ENCODE data around the gene HSPA1B. TPM values are rescaled to one million over a fixed set of nuclear protein-coding genes. Genes with fewer than 3 reads are reported as not detected.

The HSPA1B gene
- total and polyA plus RNA-seq, 2 donors (not counting 1 experiment from before 2014, with no cell fraction given): 35.5 to 115 TPM

DNA sequence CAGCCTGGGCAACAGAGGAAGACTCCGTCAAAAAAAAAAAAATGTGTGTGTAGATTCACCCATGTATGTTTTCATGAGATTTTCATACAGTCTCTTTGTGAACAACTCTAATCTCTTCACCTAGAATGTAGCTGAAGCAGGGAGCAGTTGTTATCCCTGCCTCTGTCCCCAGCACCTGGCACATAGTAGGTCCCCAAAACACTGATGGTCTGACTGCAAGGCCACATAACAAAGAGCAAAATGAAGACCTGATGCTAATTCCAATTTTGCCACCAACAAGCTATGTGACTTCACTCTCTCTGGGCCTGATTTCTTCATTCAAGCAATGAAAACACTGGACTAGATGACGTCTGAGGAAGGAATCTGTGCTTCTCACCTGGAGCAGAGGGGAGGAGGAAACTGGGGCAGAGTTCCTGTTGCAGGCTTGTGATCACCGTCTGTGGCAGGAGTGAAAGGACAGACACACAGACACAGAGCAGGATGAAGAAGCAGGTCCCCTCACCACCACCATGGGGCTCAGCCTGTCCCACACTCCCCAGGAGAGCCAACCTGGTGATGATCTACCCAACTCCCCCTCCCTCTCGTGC is 46.6 kb downstream of the HSPA1B start:
- no peak overlapping the region for H3K27ac ChIP-seq (ENCODE audit: insufficient read depth, low read length)
- no peak for TF ChIP-seq EZH2 (IDR thresholded peaks at IDR 0.05; ENCODE audit: low read length, missing control alignments)
- TF ChIP-seq, protein P1, sequence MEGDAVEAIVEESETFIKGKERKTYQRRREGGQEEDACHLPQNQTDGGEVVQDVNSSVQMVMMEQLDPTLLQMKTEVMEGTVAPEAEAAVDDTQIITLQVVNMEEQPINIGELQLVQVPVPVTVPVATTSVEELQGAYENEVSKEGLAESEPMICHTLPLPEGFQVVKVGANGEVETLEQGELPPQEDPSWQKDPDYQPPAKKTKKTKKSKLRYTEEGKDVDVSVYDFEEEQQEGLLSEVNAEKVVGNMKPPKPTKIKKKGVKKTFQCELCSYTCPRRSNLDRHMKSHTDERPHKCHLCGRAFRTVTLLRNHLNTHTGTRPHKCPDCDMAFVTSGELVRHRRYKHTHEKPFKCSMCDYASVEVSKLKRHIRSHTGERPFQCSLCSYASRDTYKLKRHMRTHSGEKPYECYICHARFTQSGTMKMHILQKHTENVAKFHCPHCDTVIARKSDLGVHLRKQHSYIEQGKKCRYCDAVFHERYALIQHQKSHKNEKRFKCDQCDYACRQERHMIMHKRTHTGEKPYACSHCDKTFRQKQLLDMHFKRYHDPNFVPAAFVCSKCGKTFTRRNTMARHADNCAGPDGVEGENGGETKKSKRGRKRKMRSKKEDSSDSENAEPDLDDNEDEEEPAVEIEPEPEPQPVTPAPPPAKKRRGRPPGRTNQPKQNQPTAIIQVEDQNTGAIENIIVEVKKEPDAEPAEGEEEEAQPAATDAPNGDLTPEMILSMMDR (conservative IDR thresholded peaks at IDR 0.05 in 1 of 2, IDR thresholded peaks at IDR 0.05 in 1 of 2; ENCODE audit: low read depth in 1 of 2, low read length in 2 of 2): no peak

GRCh38 chr6:31874836-31875572 is 47.5 kb downstream of the HSPA1B start:
- no peak overlapping the region for H3K4me3 ChIP-seq (replicated peaks in 1 of 4; ENCODE audit: control extremely low read depth in 1 of 4, insufficient read depth in 1 of 4, low read depth in 3 of 4, low read length in 4 of 4)
- H3K9me3 ChIP-seq (ENCODE audit: control insufficient read depth, insufficient read depth, low read depth, low read length): no peaks in the 10 kb centered on the region
- peak in 1 of 2 donors; percentile 37 for DNase-seq (ENCODE audit: low read depth in 2 of 2)
- H3K27me3 ChIP-seq (ENCODE audit: control insufficient read depth, insufficient read depth, low read length): no peaks in the 10 kb centered on the region
- H3K27ac ChIP-seq (ENCODE audit: insufficient read depth, low read length): no peak overlapping the region
- H3K4me2 ChIP-seq (ENCODE audit: extremely low read depth, insufficient read depth, low read length): no peak overlapping the region
- no peak overlapping the region for H3K9ac ChIP-seq (ENCODE audit: insufficient read depth, low read length)
- H4K20me1 ChIP-seq (ENCODE audit: control insufficient read depth, extremely low read depth, insufficient read depth, low read length): no peaks in the 10 kb centered on the region
- no peaks in the 10 kb centered on the region for H3K79me2 ChIP-seq (ENCODE audit: control insufficient read depth, insufficient read depth, low read length)
- H3K36me3 ChIP-seq (ENCODE audit: control insufficient read depth, insufficient read depth, low read length): peaks cover 4% of the 10 kb centered on the region
- H2AFZ ChIP-seq (ENCODE audit: low read length): no peak overlapping the region
- TF ChIP-seq, protein P1 (conservative IDR thresholded peaks at IDR 0.05 in 1 of 2, IDR thresholded peaks at IDR 0.05 in 1 of 2; ENCODE audit: low read depth in 1 of 2, low read length in 2 of 2): no peak
- TF ChIP-seq EZH2 (IDR thresholded peaks at IDR 0.05; ENCODE audit: low read length, missing control alignments): no peak
- H3K4me1 ChIP-seq (ENCODE audit: control insufficient read depth, extremely low read depth, insufficient read depth, low read length): no peaks in the 10 kb centered on the region

More for the DNA sequence above, 46.6 kb downstream of the HSPA1B start:
- Histone ChIP-seq H3K4me2 (ENCODE audit: extremely low read depth, insufficient read depth, low read length) (no peak overlapping the region), H3K9me3 (ENCODE audit: control insufficient read depth, insufficient read depth, low read depth, low read length) (no peaks in the 10 kb centered on the region), H3K79me2 (ENCODE audit: control insufficient read depth, insufficient read depth, low read length) (no peaks in the 10 kb centered on the region), H4K20me1 (ENCODE audit: control insufficient read depth, extremely low read depth, insufficient read depth, low read length) (no peaks in the 10 kb centered on the region), H3K4me1 (ENCODE audit: control insufficient read depth, extremely low read depth, insufficient read depth, low read length) (no peaks in the 10 kb centered on the region), H3K9ac (ENCODE audit: insufficient read depth, low read length) (no peak overlapping the region), H3K4me3 (replicated peaks in 1 of 4; ENCODE audit: control extremely low read depth in 1 of 4, insufficient read depth in 1 of 4, low read depth in 3 of 4, low read length in 4 of 4) (no peak overlapping the region), H3K27me3 (ENCODE audit: control insufficient read depth, insufficient read depth, low read length) (no peaks in the 10 kb centered on the region), H3K36me3 (ENCODE audit: control insufficient read depth, insufficient read depth, low read length) (no peaks in the 10 kb centered on the region), H2AFZ (ENCODE audit: low read length) (no peak overlapping the region)
- DNase-seq (ENCODE audit: low read depth in 2 of 2): no peak

GRCh38 chr6:31875877-31876276 is 48.3 kb downstream of the HSPA1B start:
- peaks cover 9% of the 10 kb centered on the region for H3K36me3 ChIP-seq (ENCODE audit: control insufficient read depth, insufficient read depth, low read length)
- H2AFZ ChIP-seq (ENCODE audit: low read length): no peak overlapping the region
- TF ChIP-seq EZH2 (IDR thresholded peaks at IDR 0.05; ENCODE audit: low read length, missing control alignments): no peak
- TF ChIP-seq, protein P1 (conservative IDR thresholded peaks at IDR 0.05 in 1 of 2, IDR thresholded peaks at IDR 0.05 in 1 of 2; ENCODE audit: low read depth in 1 of 2, low read length in 2 of 2): no peak
- H3K79me2 ChIP-seq (ENCODE audit: control insufficient read depth, insufficient read depth, low read length): no peaks in the 10 kb centered on the region
- H3K4me3 ChIP-seq (replicated peaks in 1 of 4; ENCODE audit: control extremely low read depth in 1 of 4, insufficient read depth in 1 of 4, low read depth in 3 of 4, low read length in 4 of 4): no peak overlapping the region
- no peak overlapping the region for H3K9ac ChIP-seq (ENCODE audit: insufficient read depth, low read length)
- no peaks in the 10 kb centered on the region for H3K9me3 ChIP-seq (ENCODE audit: control insufficient read depth, insufficient read depth, low read depth, low read length)
- H3K4me1 ChIP-seq (ENCODE audit: control insufficient read depth, extremely low read depth, insufficient read depth, low read length): no peaks in the 10 kb centered on the region
- no peaks in the 10 kb centered on the region for H3K27me3 ChIP-seq (ENCODE audit: control insufficient read depth, insufficient read depth, low read length)
- no peak for DNase-seq (ENCODE audit: low read depth in 2 of 2)
- H3K4me2 ChIP-seq (ENCODE audit: extremely low read depth, insufficient read depth, low read length): no peak overlapping the region
- no peak overlapping the region for H3K27ac ChIP-seq (ENCODE audit: insufficient read depth, low read length)
- no peaks in the 10 kb centered on the region for H4K20me1 ChIP-seq (ENCODE audit: control insufficient read depth, extremely low read depth, insufficient read depth, low read length)

Data from fibroblast of lung (primary cell).